Myometrial cell (primary cell): ENCODE data around the gene MMP11. TPM values are rescaled to one million over a fixed set of nuclear protein-coding genes. Genes with fewer than 3 reads are reported as not detected.

ENCODE experiments used
- total RNA-seq: library from RNA; depleted of rRNA; stranded (reverse); fragments of >200 nt; gene quantifications from 2 replicates; pipeline ENCODE4 v1.2.3, GENCODE V29; 2015

MMP11 gene, protein sequence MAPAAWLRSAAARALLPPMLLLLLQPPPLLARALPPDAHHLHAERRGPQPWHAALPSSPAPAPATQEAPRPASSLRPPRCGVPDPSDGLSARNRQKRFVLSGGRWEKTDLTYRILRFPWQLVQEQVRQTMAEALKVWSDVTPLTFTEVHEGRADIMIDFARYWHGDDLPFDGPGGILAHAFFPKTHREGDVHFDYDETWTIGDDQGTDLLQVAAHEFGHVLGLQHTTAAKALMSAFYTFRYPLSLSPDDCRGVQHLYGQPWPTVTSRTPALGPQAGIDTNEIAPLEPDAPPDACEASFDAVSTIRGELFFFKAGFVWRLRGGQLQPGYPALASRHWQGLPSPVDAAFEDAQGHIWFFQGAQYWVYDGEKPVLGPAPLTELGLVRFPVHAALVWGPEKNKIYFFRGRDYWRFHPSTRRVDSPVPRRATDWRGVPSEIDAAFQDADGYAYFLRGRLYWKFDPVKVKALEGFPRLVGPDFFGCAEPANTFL
- total RNA-seq, result 7.4 and 11.2 TPM in 2 replicates

DNA sequence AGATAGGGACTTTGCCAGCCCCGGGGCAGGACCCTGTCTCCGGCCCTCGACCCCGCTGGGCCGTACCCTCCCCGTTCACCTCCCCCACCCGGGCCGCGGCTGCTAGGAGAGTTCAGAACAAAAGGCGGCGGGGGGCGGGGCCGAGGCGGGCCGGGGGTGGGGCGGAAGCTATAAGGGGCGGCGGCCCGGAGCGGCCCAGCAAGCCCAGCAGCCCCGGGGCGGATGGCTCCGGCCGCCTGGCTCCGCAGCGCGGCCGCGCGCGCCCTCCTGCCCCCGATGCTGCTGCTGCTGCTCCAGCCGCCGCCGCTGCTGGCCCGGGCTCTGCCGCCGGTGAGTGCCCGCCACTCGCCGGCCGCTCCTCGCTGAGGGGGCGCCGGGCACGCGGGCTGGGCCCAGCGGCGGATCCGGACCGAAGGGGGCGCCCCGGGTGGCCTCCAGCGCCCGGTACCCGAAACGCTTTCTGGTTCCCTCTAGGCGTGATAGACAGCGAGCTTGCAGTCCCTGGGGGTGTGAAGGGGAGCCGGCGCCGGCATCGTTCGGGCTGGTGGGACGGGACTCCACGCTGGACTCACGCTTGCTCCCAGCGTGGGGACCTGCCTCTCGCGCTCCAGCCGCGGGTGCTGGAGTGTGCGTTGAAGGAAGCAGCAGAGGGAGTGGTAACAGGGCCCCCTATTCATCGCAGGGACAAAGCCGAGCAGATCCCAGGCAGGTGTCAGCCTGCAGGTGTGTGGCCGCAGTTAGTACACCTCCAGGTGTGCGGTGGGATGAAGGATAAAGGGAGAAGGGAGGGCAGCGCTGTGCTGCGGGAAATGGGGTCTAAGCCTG, at the start of gene MMP11:
TSS of gene MMP11 (plus strand) at position 201 of the 825 bp plus-strand sequence. CDS start at position 223, 22 bp downstream.

GRCh38 chr22:23750714-23751440, 21.8 kb upstream of the MMP11 start, which contains the start of gene ZNF70:
Gene ZNF70 (minus strand): TSS chr22:23751112. CDS start chr22:23745140, 5,972 bp downstream.

DNA sequence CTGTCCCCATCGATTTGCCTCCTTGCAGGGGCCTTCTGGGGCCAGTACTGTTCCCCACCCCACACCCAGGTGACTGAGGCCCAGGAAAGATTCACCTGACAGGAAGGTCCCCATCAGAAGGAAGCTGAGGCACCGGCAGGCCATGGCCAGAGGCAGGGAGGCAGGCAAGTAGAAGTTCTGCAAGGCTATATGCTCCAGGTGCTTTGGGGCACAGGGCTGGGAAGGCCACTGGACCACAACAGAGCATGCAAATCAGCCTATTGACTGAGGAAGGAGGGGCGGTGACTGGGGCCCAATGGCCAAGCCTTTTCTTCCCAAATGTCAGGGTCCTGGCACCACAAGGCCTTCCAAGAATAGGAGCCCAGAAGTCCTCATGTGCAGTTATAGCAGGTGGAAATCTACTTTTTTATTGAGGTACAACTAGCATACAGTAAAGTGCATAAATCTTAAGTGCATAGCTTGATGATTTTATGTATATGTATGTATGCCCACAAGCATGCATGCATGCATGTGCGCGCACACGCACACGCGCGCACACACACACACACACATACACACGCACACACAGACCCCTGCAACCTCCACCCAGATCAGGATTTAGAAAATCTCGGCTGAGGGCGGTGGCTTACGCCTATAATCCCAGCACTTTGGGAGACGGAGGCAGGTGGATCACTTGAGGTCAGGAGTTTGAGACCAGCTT, 18.3 kb upstream of the MMP11 start, which contains the start of gene VPREB3:
TSS of gene VPREB3 (minus strand) at position 206 of the 700 bp plus-strand sequence. CDS start at position 144, 62 bp downstream.

GRCh38 chr22:23762842-23763578, 9.6 kb upstream of the MMP11 start, which contains the start of gene C22orf15:
Gene C22orf15 (plus strand): TSS chr22:23762990. CDS start chr22:23763307, 317 bp downstream.

DNA sequence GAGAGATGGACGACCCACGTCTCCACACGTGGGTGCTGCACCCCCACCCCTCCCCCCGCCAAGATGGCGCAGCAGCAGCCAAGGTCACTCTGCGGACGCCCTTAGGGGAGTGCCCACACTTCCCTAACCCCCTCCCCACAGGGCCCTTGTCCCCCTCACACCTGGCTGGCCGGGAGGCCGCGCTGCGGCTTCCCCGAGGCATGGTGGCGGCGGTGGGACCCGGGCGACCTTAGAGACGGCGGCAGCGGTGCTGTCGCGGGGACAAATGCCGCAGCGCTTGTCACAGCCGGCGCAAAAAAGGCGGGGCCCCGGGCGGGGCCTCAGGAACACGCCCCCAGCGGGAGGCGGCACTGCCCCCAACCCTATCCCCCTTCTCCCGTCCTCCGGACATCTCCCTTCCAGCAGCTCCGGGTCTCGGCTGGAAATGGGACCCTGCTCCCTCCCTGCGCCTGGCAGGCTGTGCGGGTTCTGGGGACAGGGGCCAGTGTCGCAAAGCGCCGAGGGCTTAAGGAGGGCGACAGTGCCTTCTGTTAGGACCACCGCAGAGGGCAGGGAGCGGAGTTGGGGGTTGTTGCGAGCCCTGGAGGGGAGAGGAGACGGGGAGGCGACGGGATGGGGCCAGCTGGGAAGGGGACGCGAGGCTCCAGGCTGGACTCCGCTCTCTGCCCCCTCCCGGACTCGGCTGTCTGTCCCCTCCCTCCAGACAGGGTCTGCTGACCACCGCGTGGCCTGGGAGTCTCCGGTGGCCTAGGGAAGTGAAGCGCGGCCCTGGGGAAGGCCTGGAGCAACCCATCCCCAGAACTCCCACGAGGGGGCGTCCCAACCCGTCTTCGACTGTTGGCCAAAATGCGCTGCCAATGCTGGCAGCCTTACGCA, 4.7 kb upstream of the MMP11 start, which contains the start of gene CHCHD10:
TSS of gene CHCHD10 (minus strand) at position 300 of the 876 bp plus-strand sequence. CDS start at position 202, 98 bp downstream.

GRCh38 chr22:23786752-23787599, 14.3 kb downstream of the MMP11 start, which contains the start of gene SMARCB1:
Gene SMARCB1 (plus strand): TSS chr22:23786966. CDS start chr22:23787170, 204 bp downstream.

Other genes starting within 250 kb of the MMP11 start
- gene IGLL1, start 192.6 kb upstream of the MMP11 start, total RNA-seq, result not detected in 2 replicates
- not detected in 2 replicates for gene DRICH1, start 140.5 kb upstream of the MMP11 start, total RNA-seq
- not detected in 2 replicates for gene RGL4, start 81.8 kb upstream of the MMP11 start, total RNA-seq
- 2.7 and 2.9 TPM in 2 replicates for gene ZNF70, start 21.7 kb upstream of the MMP11 start, total RNA-seq
- not detected in 2 replicates for gene VPREB3, start 18.4 kb upstream of the MMP11 start, total RNA-seq
- gene C22orf15, start 9.9 kb upstream of the MMP11 start, total RNA-seq, result 1.1 and 1.2 TPM in 2 replicates
- 1.9 and 2.3 TPM in 2 replicates for gene CHCHD10, start 4.9 kb upstream of the MMP11 start, total RNA-seq
- gene SMARCB1, start 14.1 kb downstream of the MMP11 start, total RNA-seq, result 121 and 151 TPM in 2 replicates
- 2.3 TPM in 1 of 2 replicates, not detected in the other for gene DERL3, start 66.2 kb downstream of the MMP11 start, total RNA-seq
- gene SLC2A11, start 85.0 kb downstream of the MMP11 start, total RNA-seq, result 6.9 and 11.2 TPM in 2 replicates
- 473 and 481 TPM in 2 replicates for gene MIF, start 121.5 kb downstream of the MMP11 start, total RNA-seq
- 1.8 and 2.6 TPM in 2 replicates for gene GSTT2B, start 188.3 kb downstream of the MMP11 start, total RNA-seq
- gene DDTL, start 194.0 kb downstream of the MMP11 start, total RNA-seq, result not detected in 2 replicates
- gene DDT, start 201.6 kb downstream of the MMP11 start, total RNA-seq, result 93.4 and 103 TPM in 2 replicates
- gene GSTT2, start 207.3 kb downstream of the MMP11 start, total RNA-seq, result 1.2 TPM in 1 of 2 replicates, not detected in the other
- gene GSTT4, start 232.6 kb downstream of the MMP11 start, total RNA-seq, result not detected in 2 replicates
- 31.0 and 53.6 TPM in 2 replicates for gene CABIN1, start 238.5 kb downstream of the MMP11 start, total RNA-seq